OCI-LY7 (cell line): Measurements from ENCODE around the gene SPTLC2. TPM values are rescaled to one million over a fixed set of nuclear protein-coding genes. Genes with fewer than 3 reads are reported as not detected.

ENCODE experiments used
- BruUV-seq: library from RNA; stranded (reverse); fragments of 400-500 nt; replicated peaks from 2 replicates; lab custom pipeline; 2021; lab: Mats Ljungman, UMichigan
- CTCF ChIA-PET: fragments of 300-600 bp; sonication (Branson Sonifier 250); formaldehyde crosslinking; loops from one replicate; lab custom pipeline; 2022; ENCODE audit warnings: antibody characterized with exemption; ENCODE audit not compliant: unreplicated experiment; lab: Charles Lee
- POLR2A ChIA-PET: fragments of 300-600 bp; sonication (Branson Sonifier 250); formaldehyde crosslinking; loops from one replicate; lab custom pipeline; 2022; ENCODE audit warnings: antibody characterized with exemption; lab: Charles Lee
- DNase-seq: peaks from one replicate; pipeline ENCODE4 v3.0.0-alpha.2; 2015; ENCODE audit warnings: low spot score
- H2AFZ ChIP-seq: fragments of 200-600 bp; sonication (generic), shearing (Covaris generic); 2 replicates; pipeline ENCODE4 v1.6.1; 2014; ENCODE audit warnings: mild to moderate bottlenecking, antibody characterized with exemption, low read length, moderate library complexity
- H3K27ac ChIP-seq: fragments of 200-600 bp; sonication (generic); 2 replicates; pipeline ENCODE4 v1.5.1; 2014; ENCODE audit warnings: mixed run types, low read depth, mild to moderate bottlenecking, moderate library complexity, low read length, inconsistent platforms; ENCODE audit not compliant: poor library complexity, severe bottlenecking
- H3K36me3 ChIP-seq: fragments of 200-600 bp; sonication (generic); 2 replicates; pipeline ENCODE4 v1.6.1; 2014; ENCODE audit warnings: mild to moderate bottlenecking, antibody characterized with exemption, low read length, moderate library complexity, mixed read lengths; ENCODE audit not compliant: insufficient read depth
- H3K4me1 ChIP-seq: fragments of 200-600 bp; sonication (generic); 2 replicates; pipeline ENCODE4 v1.5.1; 2014; ENCODE audit warnings: mild to moderate bottlenecking, low read length; ENCODE audit not compliant: insufficient read depth, poor library complexity, severe bottlenecking
- H3K4me2 ChIP-seq: fragments of 200-600 bp; sonication (generic); 2 replicates; pipeline ENCODE4 v1.6.1; 2014; ENCODE audit warnings: mild to moderate bottlenecking, low read length
- H3K4me3 ChIP-seq: fragments of 200-600 bp; sonication (generic); 2 replicates; pipeline ENCODE4 v1.5.1; 2014; ENCODE audit warnings: mild to moderate bottlenecking, low read depth, low read length; ENCODE audit not compliant: poor library complexity, severe bottlenecking
- H3K79me2 ChIP-seq: fragments of 200-600 bp; sonication (generic); 2 replicates; pipeline ENCODE4 v1.6.1; 2016; ENCODE audit warnings: low read depth, mild to moderate bottlenecking, low read length, moderate library complexity, mixed read lengths; ENCODE audit not compliant: insufficient read depth
- H3K9me2 ChIP-seq: fragments of 200-600 bp; sonication (generic); 2 replicates; pipeline ENCODE4 v1.6.1; 2016; ENCODE audit warnings: mild to moderate bottlenecking, low read length, mixed read lengths; ENCODE audit not compliant: insufficient read depth
- H3K9me3 ChIP-seq: fragments of 200-600 bp; sonication (generic); 2 replicates; pipeline ENCODE4 v1.6.1; 2014; ENCODE audit warnings: mild to moderate bottlenecking, mixed run types, low read length, mixed read lengths
- H4K20me1 ChIP-seq: fragments of 200-600 bp; sonication (generic); 2 replicates; pipeline ENCODE4 v1.6.1; 2014; ENCODE audit warnings: mild to moderate bottlenecking, antibody characterized with exemption, low read length, moderate library complexity, mixed read lengths; ENCODE audit not compliant: insufficient read depth
- EZH2phosphoT487 ChIP-seq: fragments of 200-600 bp; sonication (generic); IDR thresholded peaks from 2 replicates; pipeline ENCODE4 v1.6.1; 2018; ENCODE audit warnings: low read depth, borderline replicate concordance, mild to moderate bottlenecking, mixed run types, antibody characterized with exemption, low read length, moderate library complexity, mixed read lengths
- intact Hi-C: fragments of 100-400 bp; cut with micrococcal nuclease; formaldehyde crosslinking; loops from one replicate; pipeline ENCODE4 v1.10.0; 2022; ENCODE audit not compliant: unreplicated experiment
- total RNA-seq, 2 experiments: library from RNA; depleted of rRNA in 1 of 2; stranded (reverse); fragments of >200 nt in 1 of 2; shearing (Covaris generic) in 1 of 2; gene quantifications; 2 replicates each; pipeline ENCODE4 v1.2.3, GENCODE V29; 2014 to 2022
- TF ChIP-seq, protein P1 (sequence below): fragments of 200-600 bp; sonication (generic); conservative IDR thresholded peaks from 2 replicates; pipeline ENCODE4 v1.5.1; 2014; ENCODE audit warnings: mild to moderate bottlenecking, antibody characterized with exemption, low read length, moderate library complexity, mixed read lengths

Gene SPTLC2
- total RNA-seq, 2 experiments from 2014 or later, result 14.7 to 45.1 TPM

DNA sequence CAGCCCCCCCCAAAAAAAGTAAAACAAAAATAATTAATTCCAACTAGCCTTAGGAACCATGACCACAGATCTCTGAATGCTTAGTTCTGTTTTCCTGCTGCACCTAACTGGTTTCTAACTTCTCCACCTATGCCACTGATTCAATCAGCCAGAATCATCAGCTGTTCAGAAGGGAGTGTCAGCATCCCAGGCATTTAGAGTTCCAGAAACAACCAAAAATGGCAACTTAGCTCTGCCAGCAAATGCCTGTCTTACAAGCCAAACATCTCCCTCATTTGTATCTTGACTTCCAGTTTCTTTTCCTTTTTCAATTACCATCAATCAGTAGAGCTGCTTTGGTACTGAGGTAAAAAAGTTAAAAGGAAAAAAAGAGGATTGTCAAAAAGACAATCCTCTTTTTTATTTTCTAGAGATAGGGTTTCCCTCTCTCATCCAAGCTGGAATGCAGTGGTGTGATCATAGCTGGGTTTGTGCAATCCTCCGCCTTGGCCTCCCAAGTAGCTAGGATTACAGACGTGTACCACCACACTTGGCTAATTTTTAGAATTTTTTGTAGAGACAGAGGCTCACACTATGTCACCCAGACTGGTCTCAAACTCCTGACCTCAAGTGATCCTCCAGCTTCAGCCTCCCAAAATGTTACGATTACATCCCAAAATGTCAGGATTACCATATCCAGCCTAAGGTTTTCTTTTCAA is 72.7 kb downstream of the SPTLC2 start:
- Histone ChIP-seq H3K4me3 (no peak overlapping the region), H3K4me1 (peaks cover 22% of the 10 kb centered on the region), H4K20me1 (no peaks in the 10 kb centered on the region), H3K9me2 (no peaks in the 10 kb centered on the region), H3K27ac (no peak overlapping the region), H3K4me2 (no peak overlapping the region), H3K36me3 (peaks cover 39% of the 10 kb centered on the region), H2AFZ (no peak overlapping the region), H3K9me3 (no peaks in the 10 kb centered on the region), H3K79me2 (no peaks in the 10 kb centered on the region)
- TF ChIP-seq, protein P1, sequence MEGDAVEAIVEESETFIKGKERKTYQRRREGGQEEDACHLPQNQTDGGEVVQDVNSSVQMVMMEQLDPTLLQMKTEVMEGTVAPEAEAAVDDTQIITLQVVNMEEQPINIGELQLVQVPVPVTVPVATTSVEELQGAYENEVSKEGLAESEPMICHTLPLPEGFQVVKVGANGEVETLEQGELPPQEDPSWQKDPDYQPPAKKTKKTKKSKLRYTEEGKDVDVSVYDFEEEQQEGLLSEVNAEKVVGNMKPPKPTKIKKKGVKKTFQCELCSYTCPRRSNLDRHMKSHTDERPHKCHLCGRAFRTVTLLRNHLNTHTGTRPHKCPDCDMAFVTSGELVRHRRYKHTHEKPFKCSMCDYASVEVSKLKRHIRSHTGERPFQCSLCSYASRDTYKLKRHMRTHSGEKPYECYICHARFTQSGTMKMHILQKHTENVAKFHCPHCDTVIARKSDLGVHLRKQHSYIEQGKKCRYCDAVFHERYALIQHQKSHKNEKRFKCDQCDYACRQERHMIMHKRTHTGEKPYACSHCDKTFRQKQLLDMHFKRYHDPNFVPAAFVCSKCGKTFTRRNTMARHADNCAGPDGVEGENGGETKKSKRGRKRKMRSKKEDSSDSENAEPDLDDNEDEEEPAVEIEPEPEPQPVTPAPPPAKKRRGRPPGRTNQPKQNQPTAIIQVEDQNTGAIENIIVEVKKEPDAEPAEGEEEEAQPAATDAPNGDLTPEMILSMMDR, result no peak
- TF ChIP-seq EZH2phosphoT487, result no peak
- DNase-seq, result no peak
- ChIA-PET POLR2A (interaction anchor here (0.7 to 1.9 kb wide), 3 partner anchors 9 to 797 kb away, joined by 3 to 8 read pairs (median 3); no protein-coding TSS in a partner anchor), CTCF (no interaction called here)
- BruUV-seq, result no TSS peak
- intact Hi-C loops, result no loop called here

DNA sequence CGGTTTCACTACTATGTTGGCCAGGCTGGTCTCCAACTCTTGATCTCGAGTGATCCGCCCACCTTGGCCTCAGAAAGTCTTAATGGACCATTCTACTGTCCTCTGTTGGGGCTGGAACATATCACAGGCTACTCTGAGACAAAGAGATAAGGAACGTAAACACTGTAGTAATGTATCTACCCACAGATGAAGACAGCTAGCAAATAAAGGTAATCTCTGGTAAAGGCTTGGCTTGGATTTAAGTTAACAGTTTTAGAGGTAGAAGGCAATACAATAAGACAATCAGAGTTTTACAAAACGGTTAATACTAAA is 73.2 kb downstream of the SPTLC2 start:
- H3K4me1 ChIP-seq, result peaks cover 22% of the 10 kb centered on the region
- ChIA-PET CTCF (interaction anchor here (0.5 kb wide), 1 partner anchor 47 kb away, joined by 4 read pairs; no protein-coding TSS in a partner anchor), POLR2A (interaction anchor here (0.7 to 1.9 kb wide), 4 partner anchors 10 to 798 kb away, joined by 3 to 8 read pairs (median 5); partner anchors contain the start of gene SNW1)
- H2AFZ ChIP-seq, result no peak overlapping the region
- H3K36me3 ChIP-seq, result peaks cover 34% of the 10 kb centered on the region
- TF ChIP-seq, protein P1, result no peak
- no peak for TF ChIP-seq EZH2phosphoT487
- H4K20me1 ChIP-seq, result no peaks in the 10 kb centered on the region
- no peak overlapping the region for H3K4me3 ChIP-seq
- no peaks in the 10 kb centered on the region for H3K79me2 ChIP-seq
- BruUV-seq, result no TSS peak
- no peaks in the 10 kb centered on the region for H3K9me2 ChIP-seq
- intact Hi-C loops, result no loop called here
- DNase-seq, result no peak
- H3K9me3 ChIP-seq, result no peaks in the 10 kb centered on the region
- no peak overlapping the region for H3K27ac ChIP-seq
- H3K4me2 ChIP-seq, result no peak overlapping the region
